Ectodermal cell (in vitro differentiated cells): Measurements from ENCODE around the gene UGT1A6.

Experiments used
- H3K27ac ChIP-seq: 2 replicates; pipeline ENCODE4 v1.7.0; 2013; ENCODE audit warnings: mild to moderate bottlenecking, low read depth, low read length; ENCODE audit not compliant: insufficient read depth, poor library complexity, severe bottlenecking
- H3K27me3 ChIP-seq: 2 replicates; pipeline ENCODE4 v1.7.0; 2013; ENCODE audit warnings: mild to moderate bottlenecking, low read length; ENCODE audit not compliant: insufficient read depth, control insufficient read depth, poor library complexity, severe bottlenecking
- H3K36me3 ChIP-seq: one replicate; pipeline ENCODE4 v1.7.0; 2013; ENCODE audit warnings: low read length; ENCODE audit not compliant: control insufficient read depth, insufficient read depth
- H3K4me1 ChIP-seq: one replicate; pipeline ENCODE4 v1.7.0; 2013; ENCODE audit warnings: low read length; ENCODE audit not compliant: control insufficient read depth, insufficient read depth
- H3K4me3 ChIP-seq: 2 replicates; pipeline ENCODE4 v1.7.0; 2013; ENCODE audit warnings: low read depth, low read length, control low read depth; ENCODE audit not compliant: insufficient read depth
- H3K9me3 ChIP-seq: 2 replicates; pipeline ENCODE4 v1.7.0; 2013; ENCODE audit warnings: mild to moderate bottlenecking, low read length, moderate library complexity; ENCODE audit not compliant: control insufficient read depth
- WGBS, 2 experiments: methylation state at CpG; one replicate each; pipeline ENCODE4 v1.1.7; 2013; ENCODE audit warnings: missing lambda C conversion rate in 2 of 2; 5-methylcytosine and 5-hydroxymethylcytosine counted together

The UGT1A6 gene

GRCh38 chr2:233799087-233799665 is 106.5 kb downstream of the UGT1A6 start:
- H3K27ac ChIP-seq = no peak overlapping the region
- H3K4me1 ChIP-seq = no peaks in the 10 kb centered on the region
- no peak overlapping the region for H3K4me3 ChIP-seq
- H3K27me3 ChIP-seq = no peaks in the 10 kb centered on the region
- no peaks in the 10 kb centered on the region for H3K36me3 ChIP-seq
- H3K9me3 ChIP-seq = no peaks in the 10 kb centered on the region
- 62 to 64% methylated on average over 7 of the region's 7 CpGs for WGBS, 2 experiments

- Histone ChIP-seq H3K9me3 (no peaks in the 10 kb centered on the region), H3K27me3 (no peaks in the 10 kb centered on the region), H3K4me1 (no peaks in the 10 kb centered on the region), H3K4me3 (no peak overlapping the region), H3K27ac (no peak overlapping the region), H3K36me3 (no peaks in the 10 kb centered on the region)
- 75 to 76% methylated on average over 5 of the region's 5 CpGs for WGBS, 2 experiments
Measured at GRCh38 chr2:233799716-233800115, 107.0 kb downstream of the UGT1A6 start.

GRCh38 chr2:233800208-233800607 is 107.5 kb downstream of the UGT1A6 start:
- Histone ChIP-seq H3K27me3 (no peaks in the 10 kb centered on the region), H3K4me3 (no peak overlapping the region), H3K9me3 (no peaks in the 10 kb centered on the region), H3K36me3 (no peaks in the 10 kb centered on the region), H3K27ac (no peak overlapping the region), H3K4me1 (no peaks in the 10 kb centered on the region)
- 92 to 93% methylated on average over 7 of the region's 7 CpGs for WGBS, 2 experiments

- H3K27me3 ChIP-seq = no peaks in the 10 kb centered on the region
- H3K9me3 ChIP-seq = no peaks in the 10 kb centered on the region
- no peak overlapping the region for H3K27ac ChIP-seq
- no peaks in the 10 kb centered on the region for H3K4me1 ChIP-seq
- no peaks in the 10 kb centered on the region for H3K36me3 ChIP-seq
- no peak overlapping the region for H3K4me3 ChIP-seq
- 89 to 96% methylated on average over 8 to 9 of the region's 9 CpGs for WGBS, 2 experiments
Measured at GRCh38 chr2:233801357-233802131, 108.9 kb downstream of the UGT1A6 start.

- no peaks in the 10 kb centered on the region for H3K9me3 ChIP-seq
- no peaks in the 10 kb centered on the region for H3K4me1 ChIP-seq
- no peaks in the 10 kb centered on the region for H3K27me3 ChIP-seq
- H3K36me3 ChIP-seq = no peaks in the 10 kb centered on the region
- H3K27ac ChIP-seq = no peak overlapping the region
- no peak overlapping the region for H3K4me3 ChIP-seq
- 87 to 88% methylated on average over 3 of the region's 3 CpGs for WGBS, 2 experiments
Measured at GRCh38 chr2:233802132-233802815, 109.6 kb downstream of the UGT1A6 start.

- Histone ChIP-seq H3K9me3 (no peaks in the 10 kb centered on the region), H3K27ac (no peak overlapping the region), H3K4me1 (no peaks in the 10 kb centered on the region), H3K36me3 (no peaks in the 10 kb centered on the region), H3K27me3 (no peaks in the 10 kb centered on the region), H3K4me3 (no peak overlapping the region)
- 78 to 89% methylated on average over 2 of the region's 2 CpGs for WGBS, 2 experiments
Measured at GRCh38 chr2:233803292-233803911, 110.7 kb downstream of the UGT1A6 start.

- 76 to 79% methylated on average over 8 of the region's 8 CpGs for WGBS, 2 experiments
- Histone ChIP-seq H3K27me3 (no peaks in the 10 kb centered on the region), H3K4me3 (no peak overlapping the region), H3K27ac (no peak overlapping the region), H3K4me1 (no peaks in the 10 kb centered on the region), H3K9me3 (no peaks in the 10 kb centered on the region), H3K36me3 (no peaks in the 10 kb centered on the region)
Measured at GRCh38 chr2:233803994-233804393, 111.3 kb downstream of the UGT1A6 start.

GRCh38 chr2:233807215-233807865 is 114.7 kb downstream of the UGT1A6 start:
- Histone ChIP-seq H3K9me3 (no peaks in the 10 kb centered on the region), H3K27ac (no peak overlapping the region), H3K27me3 (no peaks in the 10 kb centered on the region), H3K4me3 (no peak overlapping the region), H3K36me3 (no peaks in the 10 kb centered on the region), H3K4me1 (no peaks in the 10 kb centered on the region)
- 92% methylated on average over 12 of the region's 12 CpGs for WGBS, 2 experiments

GRCh38 chr2:233807966-233808935 is 115.6 kb downstream of the UGT1A6 start:
- Histone ChIP-seq H3K27me3 (no peaks in the 10 kb centered on the region), H3K27ac (no peak overlapping the region), H3K36me3 (no peaks in the 10 kb centered on the region), H3K4me3 (no peak overlapping the region), H3K9me3 (no peaks in the 10 kb centered on the region), H3K4me1 (no peaks in the 10 kb centered on the region)
- 84 to 90% methylated on average over 10 of the region's 10 CpGs for WGBS, 2 experiments
